ENCODE results near the gene GRIK3. TPM values are rescaled to one million over a fixed set of nuclear protein-coding genes. Genes with fewer than 3 reads are reported as not detected.

Gene GRIK3
- total RNA-seq, 1 experiment from 2014 or later = not detected

GRCh38 chr1:36989241-36989640, 45.1 kb downstream of the GRIK3 start:
- peaks cover 35% of the 10 kb centered on the region for H3K27me3 ChIP-seq (ENCODE audit: low read length)
- CTCF ChIA-PET = no interaction called here

GRCh38 chr1:36988741-36989193, 45.5 kb downstream of the GRIK3 start:
- peaks cover 35% of the 10 kb centered on the region for H3K27me3 ChIP-seq (ENCODE audit: low read length)
- intact Hi-C loops (cut with micrococcal nuclease) = no loop called here
- no peak for DNase-seq
- no peak overlapping the region for H3K4me2 ChIP-seq (ENCODE audit: low read length)
- H3F3A ChIP-seq (ENCODE audit: low read length, unreplicated experiment) = no peaks in the 10 kb centered on the region
- no peak overlapping the region for H3K27ac ChIP-seq (ENCODE audit: low read length)
- CTCF ChIA-PET = no interaction called here
- no peaks in the 10 kb centered on the region for H4K20me1 ChIP-seq (ENCODE audit: low read length)
- no peak overlapping the region for H3K4me3 ChIP-seq (ENCODE audit: low read length)
- no peaks in the 10 kb centered on the region for H3K4me1 ChIP-seq (ENCODE audit: insufficient read depth, low read length)
- no peak for ATAC-seq
- no peaks in the 10 kb centered on the region for H3K9me3 ChIP-seq (ENCODE audit: low read length)
- H3K79me2 ChIP-seq (ENCODE audit: low read length) = no peaks in the 10 kb centered on the region
- no TSS peak for BruUV-seq (replicated peaks)
- H3K9me2 ChIP-seq (replicated peaks; ENCODE audit: low read length) = no peaks in the 10 kb centered on the region
- no peak overlapping the region for H3K9ac ChIP-seq (ENCODE audit: low read length)
- H2AFZ ChIP-seq (ENCODE audit: low read length) = no peak overlapping the region
- POLR2A ChIA-PET (ENCODE audit: unreplicated experiment) = no interaction called here
- H3K36me3 ChIP-seq (ENCODE audit: low read depth, low read length) = no peaks in the 10 kb centered on the region
- TF ChIP-seq CTCF (conservative IDR thresholded peaks at IDR 0.05; ENCODE audit: low read depth, low read length) (no peak), EZH2 (IDR thresholded peaks at IDR 0.05; ENCODE audit: low read length, unreplicated experiment) (no peak), EZH2phosphoT487 (IDR thresholded peaks at IDR 0.05; ENCODE audit: borderline replicate concordance, low read length) (no peak)

More at GRCh38 chr1:36989241-36989640, 45.1 kb downstream of the GRIK3 start:
- no peak for DNase-seq
- no peaks in the 10 kb centered on the region for H3F3A ChIP-seq (ENCODE audit: low read length, unreplicated experiment)
- no peaks in the 10 kb centered on the region for H3K36me3 ChIP-seq (ENCODE audit: low read depth, low read length)
- POLR2A ChIA-PET (ENCODE audit: unreplicated experiment) = no interaction called here
- no peak overlapping the region for H3K4me2 ChIP-seq (ENCODE audit: low read length)
- no peak overlapping the region for H3K27ac ChIP-seq (ENCODE audit: low read length)
- no peaks in the 10 kb centered on the region for H4K20me1 ChIP-seq (ENCODE audit: low read length)
- TF ChIP-seq EZH2 (IDR thresholded peaks at IDR 0.05; ENCODE audit: low read length, unreplicated experiment) (no peak), EZH2phosphoT487 (IDR thresholded peaks at IDR 0.05; ENCODE audit: borderline replicate concordance, low read length) (no peak), CTCF (conservative IDR thresholded peaks at IDR 0.05; ENCODE audit: low read depth, low read length) (no peak)
- no peaks in the 10 kb centered on the region for H3K79me2 ChIP-seq (ENCODE audit: low read length)
- H3K9ac ChIP-seq (ENCODE audit: low read length) = no peak overlapping the region
- H3K4me3 ChIP-seq (ENCODE audit: low read length) = no peak overlapping the region
- H3K9me3 ChIP-seq (ENCODE audit: low read length) = no peaks in the 10 kb centered on the region
- no peak for ATAC-seq
- intact Hi-C loops (cut with micrococcal nuclease) = no loop called here
- no peak overlapping the region for H2AFZ ChIP-seq (ENCODE audit: low read length)
- H3K9me2 ChIP-seq (replicated peaks; ENCODE audit: low read length) = no peaks in the 10 kb centered on the region
- no peaks in the 10 kb centered on the region for H3K4me1 ChIP-seq (ENCODE audit: insufficient read depth, low read length)
- BruUV-seq (replicated peaks) = no TSS peak

- TF ChIP-seq CTCF (conservative IDR thresholded peaks at IDR 0.05; ENCODE audit: low read depth, low read length) (no peak), EZH2phosphoT487 (IDR thresholded peaks at IDR 0.05; ENCODE audit: borderline replicate concordance, low read length) (no peak), EZH2 (IDR thresholded peaks at IDR 0.05; ENCODE audit: low read length, unreplicated experiment) (no peak)
- Histone ChIP-seq H3F3A (ENCODE audit: low read length, unreplicated experiment) (no peaks in the 10 kb centered on the region), H4K20me1 (ENCODE audit: low read length) (no peaks in the 10 kb centered on the region), H3K4me2 (ENCODE audit: low read length) (no peak overlapping the region), H3K9ac (ENCODE audit: low read length) (no peak overlapping the region), H3K4me1 (ENCODE audit: insufficient read depth, low read length) (no peaks in the 10 kb centered on the region), H3K79me2 (ENCODE audit: low read length) (no peaks in the 10 kb centered on the region), H3K4me3 (ENCODE audit: low read length) (no peak overlapping the region), H3K36me3 (ENCODE audit: low read depth, low read length) (no peaks in the 10 kb centered on the region), H2AFZ (ENCODE audit: low read length) (no peak overlapping the region), H3K9me3 (ENCODE audit: low read length) (no peaks in the 10 kb centered on the region), H3K27ac (ENCODE audit: low read length) (no peak overlapping the region), H3K9me2 (replicated peaks; ENCODE audit: low read length) (no peaks in the 10 kb centered on the region), H3K27me3 (ENCODE audit: low read length) (peaks cover 36% of the 10 kb centered on the region)
- intact Hi-C loops (cut with micrococcal nuclease) = no loop called here
- ATAC-seq = no peak
- CTCF ChIA-PET = no interaction called here
- POLR2A ChIA-PET (ENCODE audit: unreplicated experiment) = no interaction called here
- BruUV-seq (replicated peaks) = no TSS peak
- no peak for DNase-seq
Observed at GRCh38 chr1:36988321-36988720, 46.0 kb downstream of the GRIK3 start.
